Head of caudate nucleus (tissue), 42 donors: ENCODE data around the gene SMIM32.

Experiments
- DNase-seq, 42 donors: peaks; one replicate each; pipeline versions ENCODE4 v3.0.0 to v3.0.0-alpha.2; 2020 to 2021; ENCODE audit warnings: mixed read lengths in 7 of 42
- intact Hi-C: fragments of 100-400 bp; cut with DNase I; formaldehyde crosslinking; loops from one replicate; pipeline ENCODE4 v1.15.0; 2022

SMIM32 gene

GRCh38 chr5:136192526-136193321, at the start of gene SMIM32:
Gene SMIM32, minus strand, starts transcription at chr5:136193162. Its CDS starts 638 bp downstream, at chr5:136192524.
- DNase-seq: peak in 13 of 42 donors; percentile 10 to 50 (median 21)
- intact Hi-C loops: no loop called here

GRCh38 chr5:136242611-136243010, 49.6 kb upstream of the SMIM32 start:
- no peak for DNase-seq
- intact Hi-C loops: no loop called here

- intact Hi-C loops: no loop called here
- DNase-seq: no peak
Measured at GRCh38 chr5:136242136-136242535, 49.2 kb upstream of the SMIM32 start.

- no peak for DNase-seq
- intact Hi-C loops: no loop called here
Measured at GRCh38 chr5:136240894-136241293, 47.9 kb upstream of the SMIM32 start.

GRCh38 chr5:136236479-136237083, 43.6 kb upstream of the SMIM32 start:
- DNase-seq: peak in 5 of 42 donors; percentile 2 to 46 (median 13)
- intact Hi-C loops: no loop called here

- intact Hi-C loops: no loop called here
Measured at GRCh38 chr5:136235321-136235720, 42.4 kb upstream of the SMIM32 start.

GRCh38 chr5:136232316-136232715, 39.4 kb upstream of the SMIM32 start:
- intact Hi-C loops: no loop called here
- no peak for DNase-seq

More at GRCh38 chr5:136235321-136235720, 42.4 kb upstream of the SMIM32 start:
- DNase-seq: no peak

GRCh38 chr5:136230176-136230575, 37.2 kb upstream of the SMIM32 start:
- no peak for DNase-seq
- intact Hi-C loops: no loop called here

GRCh38 chr5:136228136-136228757, 35.3 kb upstream of the SMIM32 start:
- peak in 26 of 42 donors; percentile 14 to 64 (median 28) for DNase-seq

GRCh38 chr5:136226401-136226800, 33.4 kb upstream of the SMIM32 start:
- intact Hi-C loops: no loop called here
- no peak for DNase-seq

More at GRCh38 chr5:136228136-136228757, 35.3 kb upstream of the SMIM32 start:
- intact Hi-C loops: no loop called here

GRCh38 chr5:136225796-136226195, 32.8 kb upstream of the SMIM32 start:
- no peak for DNase-seq
- intact Hi-C loops: no loop called here

GRCh38 chr5:136222580-136223235, 29.7 kb upstream of the SMIM32 start:
- no peak for DNase-seq
- intact Hi-C loops: no loop called here

GRCh38 chr5:136221340-136221739, 28.4 kb upstream of the SMIM32 start:
- no peak for DNase-seq
- intact Hi-C loops: no loop called here

- intact Hi-C loops: no loop called here
- DNase-seq: no peak
Measured at GRCh38 chr5:136216230-136216629, 23.3 kb upstream of the SMIM32 start.

GRCh38 chr5:136215812-136216211, 22.9 kb upstream of the SMIM32 start:
- no peak for DNase-seq
- intact Hi-C loops: no loop called here

GRCh38 chr5:136213919-136214493, 21.0 kb upstream of the SMIM32 start:
- DNase-seq: no peak
- intact Hi-C loops: loop anchor here (5.0 kb wide), 1 partner anchor 327 kb away; no protein-coding TSS in a partner anchor

GRCh38 chr5:136212252-136212721, 19.3 kb upstream of the SMIM32 start:
- DNase-seq: peak in 41 of 42 donors; percentile 21 to 87 (median 63)

GRCh38 chr5:136211282-136212040, 18.5 kb upstream of the SMIM32 start:
- DNase-seq: no peak
- intact Hi-C loops: loop anchor here (5.0 kb wide), 1 partner anchor 324 kb away; no protein-coding TSS in a partner anchor

More at GRCh38 chr5:136212252-136212721, 19.3 kb upstream of the SMIM32 start:
- intact Hi-C loops: loop anchor here (5.0 kb wide), 1 partner anchor 325 kb away; no protein-coding TSS in a partner anchor
